GM21723 (cell line): ENCODE data around the gene BUD13.

Source experiments
- ATAC-seq: cut with Tn5 transposase; IDR thresholded peaks from one replicate; pipeline ENCODE4 v1.9.1; 2021; ENCODE audit warnings: mild to moderate bottlenecking, moderate library complexity; ENCODE audit not compliant: unreplicated experiment

Gene BUD13

GRCh38 chr11:116720895-116721294, 51.9 kb downstream of the BUD13 start:
- ATAC-seq, result no peak

GRCh38 chr11:116718955-116719501, 53.8 kb downstream of the BUD13 start:
- no peak for ATAC-seq

- no peak for ATAC-seq
Measured at GRCh38 chr11:116716621-116717020, 56.2 kb downstream of the BUD13 start.

- ATAC-seq, result no peak
Measured at GRCh38 chr11:116715383-116715782, 57.4 kb downstream of the BUD13 start.

- ATAC-seq, result no peak
Measured at GRCh38 chr11:116714902-116715301, 57.9 kb downstream of the BUD13 start.

GRCh38 chr11:116712428-116712827, 60.4 kb downstream of the BUD13 start:
- ATAC-seq, result no peak

GRCh38 chr11:116710762-116711161, 62.0 kb downstream of the BUD13 start:
- no peak for ATAC-seq

GRCh38 chr11:116710001-116710674, 62.6 kb downstream of the BUD13 start:
- no peak for ATAC-seq

GRCh38 chr11:116707746-116708145, 65.0 kb downstream of the BUD13 start:
- ATAC-seq, result no peak

GRCh38 chr11:116707161-116707629, 65.6 kb downstream of the BUD13 start:
- ATAC-seq, result no peak

- ATAC-seq, result no peak
Measured at GRCh38 chr11:116703421-116703820, 69.4 kb downstream of the BUD13 start.

- no peak for ATAC-seq
Measured at GRCh38 chr11:116702772-116703385, 69.9 kb downstream of the BUD13 start.

GRCh38 chr11:116701876-116702275, 70.9 kb downstream of the BUD13 start:
- no peak for ATAC-seq

- ATAC-seq, result no peak
Measured at GRCh38 chr11:116701297-116701801, 71.4 kb downstream of the BUD13 start.

- no peak for ATAC-seq
Measured at GRCh38 chr11:116700586-116701220, 72.1 kb downstream of the BUD13 start.
